ENCODE measurements around the gene KRTAP13-4.

KRTAP13-4 gene

GRCh38 chr21:30468900-30469714, 39.1 kb downstream of the KRTAP13-4 start:
- Histone ChIP-seq H3K4me3 (ENCODE audit: low read length) (no peak overlapping the region), H3K79me2 (ENCODE audit: control insufficient read depth, low read length) (no peaks in the 10 kb centered on the region), H3K4me1 (ENCODE audit: control insufficient read depth, low read length) (no peaks in the 10 kb centered on the region), H3K27me3 (ENCODE audit: control insufficient read depth, low read length) (no peaks in the 10 kb centered on the region), H3K36me3 (ENCODE audit: control insufficient read depth, low read length) (no peaks in the 10 kb centered on the region), H3F3A (ENCODE audit: control insufficient read depth, insufficient read depth) (no peaks in the 10 kb centered on the region), H4K20me1 (ENCODE audit: control insufficient read depth, insufficient read depth, low read depth, low read length) (no peaks in the 10 kb centered on the region), H3K9me3 (ENCODE audit: control insufficient read depth, insufficient read depth, low read length) (no peaks in the 10 kb centered on the region), H3K9me2 (replicated peaks; ENCODE audit: control insufficient read depth, low read length) (no peaks in the 10 kb centered on the region), H3K27ac (ENCODE audit: low read depth, low read length) (no peak overlapping the region), H3K4me2 (ENCODE audit: low read length) (no peak overlapping the region)
- no peak for TF ChIP-seq EZH2phosphoT487 (IDR thresholded peaks at IDR 0.05; ENCODE audit: borderline replicate concordance, low read length)

DNA sequence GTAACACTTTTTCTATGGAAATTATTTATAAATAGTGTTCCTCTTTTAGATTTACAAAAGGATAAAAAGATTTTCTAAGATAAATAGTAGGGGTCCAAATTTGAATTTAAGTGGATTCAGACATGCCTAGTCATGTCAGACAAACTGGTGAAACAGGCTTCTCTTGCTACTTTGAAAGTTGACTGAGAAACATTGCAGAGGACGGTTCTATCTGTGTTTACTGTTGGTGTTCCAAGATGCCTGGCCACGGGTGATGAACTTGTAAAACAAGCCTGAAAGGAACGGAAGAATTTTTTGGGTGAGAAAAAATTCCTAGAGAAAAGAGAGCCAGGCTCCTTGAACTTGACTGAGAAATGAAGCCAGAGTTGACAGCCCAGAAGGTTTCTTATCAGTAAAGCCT, 48.0 kb downstream of the KRTAP13-4 start:
- Histone ChIP-seq H3K4me3 (ENCODE audit: low read length) (no peak overlapping the region), H4K20me1 (ENCODE audit: control insufficient read depth, insufficient read depth, low read depth, low read length) (no peaks in the 10 kb centered on the region), H3K9me3 (ENCODE audit: control insufficient read depth, insufficient read depth, low read length) (no peaks in the 10 kb centered on the region), H3K27ac (ENCODE audit: low read depth, low read length) (no peak overlapping the region), H3K27me3 (ENCODE audit: control insufficient read depth, low read length) (no peaks in the 10 kb centered on the region), H3K79me2 (ENCODE audit: control insufficient read depth, low read length) (no peaks in the 10 kb centered on the region), H3K4me1 (ENCODE audit: control insufficient read depth, low read length) (no peaks in the 10 kb centered on the region), H3K36me3 (ENCODE audit: control insufficient read depth, low read length) (no peaks in the 10 kb centered on the region), H3K4me2 (ENCODE audit: low read length) (no peak overlapping the region), H3F3A (ENCODE audit: control insufficient read depth, insufficient read depth) (no peaks in the 10 kb centered on the region), H3K9me2 (replicated peaks; ENCODE audit: control insufficient read depth, low read length) (no peaks in the 10 kb centered on the region)
- TF ChIP-seq, protein P1, sequence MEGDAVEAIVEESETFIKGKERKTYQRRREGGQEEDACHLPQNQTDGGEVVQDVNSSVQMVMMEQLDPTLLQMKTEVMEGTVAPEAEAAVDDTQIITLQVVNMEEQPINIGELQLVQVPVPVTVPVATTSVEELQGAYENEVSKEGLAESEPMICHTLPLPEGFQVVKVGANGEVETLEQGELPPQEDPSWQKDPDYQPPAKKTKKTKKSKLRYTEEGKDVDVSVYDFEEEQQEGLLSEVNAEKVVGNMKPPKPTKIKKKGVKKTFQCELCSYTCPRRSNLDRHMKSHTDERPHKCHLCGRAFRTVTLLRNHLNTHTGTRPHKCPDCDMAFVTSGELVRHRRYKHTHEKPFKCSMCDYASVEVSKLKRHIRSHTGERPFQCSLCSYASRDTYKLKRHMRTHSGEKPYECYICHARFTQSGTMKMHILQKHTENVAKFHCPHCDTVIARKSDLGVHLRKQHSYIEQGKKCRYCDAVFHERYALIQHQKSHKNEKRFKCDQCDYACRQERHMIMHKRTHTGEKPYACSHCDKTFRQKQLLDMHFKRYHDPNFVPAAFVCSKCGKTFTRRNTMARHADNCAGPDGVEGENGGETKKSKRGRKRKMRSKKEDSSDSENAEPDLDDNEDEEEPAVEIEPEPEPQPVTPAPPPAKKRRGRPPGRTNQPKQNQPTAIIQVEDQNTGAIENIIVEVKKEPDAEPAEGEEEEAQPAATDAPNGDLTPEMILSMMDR (IDR thresholded peaks at IDR 0.05; ENCODE audit: low read depth, low read length, poor library complexity, severe bottlenecking) = no peak
- no peak for TF ChIP-seq EZH2phosphoT487 (IDR thresholded peaks at IDR 0.05; ENCODE audit: borderline replicate concordance, low read length)

GRCh38 chr21:30479259-30479658, 49.2 kb downstream of the KRTAP13-4 start:
- no peaks in the 10 kb centered on the region for H3K4me1 ChIP-seq (ENCODE audit: control insufficient read depth, low read length)
- no peaks in the 10 kb centered on the region for H3F3A ChIP-seq (ENCODE audit: control insufficient read depth, insufficient read depth)
- H3K4me3 ChIP-seq (ENCODE audit: low read length) = no peak overlapping the region
- H3K9me2 ChIP-seq (replicated peaks; ENCODE audit: control insufficient read depth, low read length) = no peaks in the 10 kb centered on the region
- H3K27ac ChIP-seq (ENCODE audit: low read depth, low read length) = no peak overlapping the region
- TF ChIP-seq, protein P1 (IDR thresholded peaks at IDR 0.05; ENCODE audit: low read depth, low read length, poor library complexity, severe bottlenecking) = no peak
- no peaks in the 10 kb centered on the region for H3K9me3 ChIP-seq (ENCODE audit: control insufficient read depth, insufficient read depth, low read length)
- no peaks in the 10 kb centered on the region for H3K27me3 ChIP-seq (ENCODE audit: control insufficient read depth, low read length)
- H4K20me1 ChIP-seq (ENCODE audit: control insufficient read depth, insufficient read depth, low read depth, low read length) = no peaks in the 10 kb centered on the region
- no peaks in the 10 kb centered on the region for H3K79me2 ChIP-seq (ENCODE audit: control insufficient read depth, low read length)
- H3K36me3 ChIP-seq (ENCODE audit: control insufficient read depth, low read length) = no peaks in the 10 kb centered on the region
- H3K4me2 ChIP-seq (ENCODE audit: low read length) = no peak overlapping the region

DNA sequence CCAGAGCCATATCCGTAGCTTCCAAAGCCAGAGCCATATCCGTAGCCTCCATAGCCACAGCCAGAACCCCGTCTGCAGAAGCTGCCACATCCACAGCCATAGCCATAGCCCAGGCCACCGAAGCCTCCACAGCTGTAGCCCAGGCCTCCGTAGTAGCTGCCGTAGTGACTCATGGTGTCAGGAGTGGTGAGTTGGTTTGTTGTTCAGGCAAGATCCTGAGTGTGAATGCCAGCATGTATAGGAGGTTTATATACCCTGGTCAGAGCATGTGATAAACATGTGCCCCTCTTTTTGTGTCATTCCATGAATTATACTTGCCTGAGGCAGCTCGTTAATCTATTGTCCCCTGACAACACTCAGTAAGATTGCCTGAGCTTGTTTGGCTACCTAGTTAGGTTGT, 50.1 kb downstream of the KRTAP13-4 start, which contains the start of gene KRTAP19-1:
Gene KRTAP19-1, minus strand, starts transcription at position 223 of the 400 bp plus-strand sequence. Its CDS starts 50 bp downstream, at position 173.
- no peaks in the 10 kb centered on the region for H3K27me3 ChIP-seq (ENCODE audit: control insufficient read depth, low read length)
- H3K4me3 ChIP-seq (ENCODE audit: low read length) = no peak within 1 kb of the TSS

More for the DNA sequence above, 50.1 kb downstream of the KRTAP13-4 start, which contains the start of gene KRTAP19-1:
- H4K20me1 ChIP-seq (ENCODE audit: control insufficient read depth, insufficient read depth, low read depth, low read length) = no peaks in the 10 kb centered on the region
- no peaks in the 10 kb centered on the region; the same call in 1 of the 2 replicates for H3K9me3 ChIP-seq (ENCODE audit: control insufficient read depth, insufficient read depth, low read length)
- no peaks in the 10 kb centered on the region for H3K4me1 ChIP-seq (ENCODE audit: control insufficient read depth, low read length)
- TF ChIP-seq EZH2phosphoT487 (IDR thresholded peaks at IDR 0.05; ENCODE audit: borderline replicate concordance, low read length) = no peak
- TF ChIP-seq, protein P1 (IDR thresholded peaks at IDR 0.05; ENCODE audit: low read depth, low read length, poor library complexity, severe bottlenecking) = no peak
- no peaks in the 10 kb centered on the region for H3K36me3 ChIP-seq (ENCODE audit: control insufficient read depth, low read length)
- H3F3A ChIP-seq (ENCODE audit: control insufficient read depth, insufficient read depth) = no peaks in the 10 kb centered on the region
- no peak within 1 kb of the TSS for H3K27ac ChIP-seq (ENCODE audit: low read depth, low read length)
- no peaks in the 10 kb centered on the region for H3K79me2 ChIP-seq (ENCODE audit: control insufficient read depth, low read length)
- H3K4me2 ChIP-seq (ENCODE audit: low read length) = no peak within 1 kb of the TSS
- no peaks in the 10 kb centered on the region for H3K9me2 ChIP-seq (replicated peaks; ENCODE audit: control insufficient read depth, low read length)
